HG02798 (cell line): ENCODE measurements around the gene PIGH.
A peak's percentile ranks its signal among the peaks of the same experiment; 100 is the strongest.
"Not testable (repeated sequence)": the region's sequence is repeated elsewhere in the genome, so short reads cannot be mapped to it uniquely, and the experiment has no call there.

Experiments
- ATAC-seq: cut with Tn5 transposase; IDR thresholded peaks from one replicate; pipeline ENCODE4 v1.9.1; 2021; ENCODE audit warnings: mild to moderate bottlenecking; ENCODE audit not compliant: unreplicated experiment, poor library complexity

Gene PIGH

GRCh38 chr14:67610491-67610890, 10.4 kb upstream of the PIGH start:
- ATAC-seq, result no peak

- ATAC-seq, result no peak
Measured at GRCh38 chr14:67609642-67610310, 9.7 kb upstream of the PIGH start.

- ATAC-seq, result no peak
Measured at GRCh38 chr14:67607646-67608045, 7.6 kb upstream of the PIGH start.

GRCh38 chr14:67602995-67603545, 3.0 kb upstream of the PIGH start:
- peak; percentile 56 for ATAC-seq

- no peak for ATAC-seq
Measured at GRCh38 chr14:67602076-67602475, 2.0 kb upstream of the PIGH start.

- not testable (repeated sequence) for ATAC-seq
Measured at GRCh38 chr14:67600562-67600974, 500 bp upstream of the PIGH start.

- no peak for ATAC-seq
Measured at GRCh38 chr14:67595392-67595791, 4.7 kb downstream of the PIGH start.

- ATAC-seq, result not testable (repeated sequence)
Measured at GRCh38 chr14:67593650-67594049, 6.4 kb downstream of the PIGH start.

GRCh38 chr14:67589204-67589770, 10.8 kb downstream of the PIGH start:
- ATAC-seq, result no peak

GRCh38 chr14:67586369-67586768, 13.7 kb downstream of the PIGH start:
- no peak for ATAC-seq

- no peak for ATAC-seq
Measured at GRCh38 chr14:67584978-67585377, 15.1 kb downstream of the PIGH start.

- peak; percentile 53 for ATAC-seq
Measured at GRCh38 chr14:67583711-67584644, 16.1 kb downstream of the PIGH start.

- ATAC-seq, result no peak
Measured at GRCh38 chr14:67582061-67582460, 18.0 kb downstream of the PIGH start.

- no peak for ATAC-seq
Measured at GRCh38 chr14:67581643-67582042, 18.4 kb downstream of the PIGH start.

- no peak for ATAC-seq
Measured at GRCh38 chr14:67580336-67581171, 19.5 kb downstream of the PIGH start.

- ATAC-seq, result no peak
Measured at GRCh38 chr14:67579636-67580035, 20.4 kb downstream of the PIGH start.

GRCh38 chr14:67579040-67579439, 21.0 kb downstream of the PIGH start:
- no peak for ATAC-seq

GRCh38 chr14:67577909-67578749, 21.9 kb downstream of the PIGH start:
- no peak for ATAC-seq

- ATAC-seq, result no peak
Measured at GRCh38 chr14:67577181-67577808, 22.8 kb downstream of the PIGH start.
